Measurements from ENCODE around the gene VSX2. TPM values are rescaled to one million over a fixed set of nuclear protein-coding genes. Genes with fewer than 3 reads are reported as not detected.
A peak's percentile ranks its signal among the peaks of the same experiment; 100 is the strongest.

Gene VSX2
- total RNA-seq, 1 experiment from 2014 or later: not detected

DNA sequence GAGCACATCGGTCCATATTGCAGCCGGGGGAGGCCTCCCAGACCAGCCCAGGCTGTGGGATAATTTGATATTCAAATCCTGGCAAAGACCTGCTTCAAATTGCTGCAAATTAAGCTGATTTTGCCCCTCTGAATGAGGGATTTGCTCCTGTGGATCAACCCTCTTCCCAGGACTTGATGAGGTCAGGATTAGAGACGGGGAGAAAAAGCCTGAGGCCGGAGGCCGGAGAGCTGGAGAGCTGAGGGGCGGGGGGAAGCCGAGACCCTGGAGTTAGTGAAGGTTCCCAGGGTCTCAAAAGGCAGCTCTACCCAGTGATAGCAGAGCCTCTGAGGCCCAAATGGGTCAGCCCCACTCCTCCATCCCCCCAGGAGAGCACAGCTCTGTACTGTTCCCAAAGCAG lies 17.5 kb upstream of the VSX2 start:
- Mint-ChIP-seq H3K4me3 (no peak overlapping the region), H3K27me3 (ENCODE audit: low read depth) (peaks cover 39% of the 10 kb centered on the region), H3K27ac (peak overlapping the region in 1 of 3 experiments; percentile 70; a peak in 1 of 7 replicates), H3K36me3 (ENCODE audit: insufficient read depth in 1 of 3, low read depth in 3 of 3) (no peaks in the 10 kb centered on the region), H3K9me3 (no peaks in the 10 kb centered on the region), H3K4me1 (no peaks in the 10 kb centered on the region)
- no peak overlapping the region for H3K56ac ChIP-seq (ENCODE audit: insufficient read length, low read depth, low read length)
- no peak overlapping the region for H4K91ac ChIP-seq (ENCODE audit: insufficient read length, low read depth, low read length)
- no peak overlapping the region for H2BK15ac ChIP-seq (ENCODE audit: low read depth, low read length)
- H3K23me2 ChIP-seq (ENCODE audit: insufficient read length, low read depth, low read length, poor library complexity, severe bottlenecking): no peaks in the 10 kb centered on the region
- H3K9me3 ChIP-seq (ENCODE audit: control insufficient read depth, low read depth, low read length): no peaks in the 10 kb centered on the region
- H4K20me1 ChIP-seq (ENCODE audit: control insufficient read depth, insufficient read depth, insufficient read length): no peaks in the 10 kb centered on the region
- H2BK20ac ChIP-seq (ENCODE audit: low read depth, low read length, poor library complexity, severe bottlenecking): no peak overlapping the region
- H3K14ac ChIP-seq (ENCODE audit: insufficient read depth, low read length): no peak overlapping the region
- H3K27ac ChIP-seq (ENCODE audit: insufficient read length, low read depth, low read length): no peak overlapping the region
- WGBS (ENCODE audit: extremely low coverage, insufficient read length, low lambda C conversion rate): no CpG with 5 or more reads among the region's 7 CpGs
- H3K18ac ChIP-seq (ENCODE audit: insufficient read length, low read depth, low read length): no peak overlapping the region
- no peak overlapping the region for H3T11ph ChIP-seq (ENCODE audit: low read length)
- H3K23ac ChIP-seq (ENCODE audit: insufficient read length, low read depth, low read length): no peak overlapping the region
- H3K4me1 ChIP-seq (ENCODE audit: insufficient read depth, low read length): no peaks in the 10 kb centered on the region
- no peaks in the 10 kb centered on the region; the same call in 1 of the 2 replicates for H3K27me3 ChIP-seq (ENCODE audit: insufficient read depth, low read length)
- no peaks in the 10 kb centered on the region for H3K79me1 ChIP-seq (ENCODE audit: insufficient read depth, low read depth, low read length, poor library complexity, severe bottlenecking)
- H2BK120ac ChIP-seq (ENCODE audit: low read depth, low read length, poor library complexity, severe bottlenecking): no peak overlapping the region
- H3K4me2 ChIP-seq (ENCODE audit: insufficient read depth, insufficient read length, low read length): no peak overlapping the region
- no peak overlapping the region for H2AFZ ChIP-seq (ENCODE audit: low read length)
- no peak overlapping the region for H3K9ac ChIP-seq (ENCODE audit: extremely low read depth, insufficient read length, low read length)
- TF ChIP-seq, protein P1, sequence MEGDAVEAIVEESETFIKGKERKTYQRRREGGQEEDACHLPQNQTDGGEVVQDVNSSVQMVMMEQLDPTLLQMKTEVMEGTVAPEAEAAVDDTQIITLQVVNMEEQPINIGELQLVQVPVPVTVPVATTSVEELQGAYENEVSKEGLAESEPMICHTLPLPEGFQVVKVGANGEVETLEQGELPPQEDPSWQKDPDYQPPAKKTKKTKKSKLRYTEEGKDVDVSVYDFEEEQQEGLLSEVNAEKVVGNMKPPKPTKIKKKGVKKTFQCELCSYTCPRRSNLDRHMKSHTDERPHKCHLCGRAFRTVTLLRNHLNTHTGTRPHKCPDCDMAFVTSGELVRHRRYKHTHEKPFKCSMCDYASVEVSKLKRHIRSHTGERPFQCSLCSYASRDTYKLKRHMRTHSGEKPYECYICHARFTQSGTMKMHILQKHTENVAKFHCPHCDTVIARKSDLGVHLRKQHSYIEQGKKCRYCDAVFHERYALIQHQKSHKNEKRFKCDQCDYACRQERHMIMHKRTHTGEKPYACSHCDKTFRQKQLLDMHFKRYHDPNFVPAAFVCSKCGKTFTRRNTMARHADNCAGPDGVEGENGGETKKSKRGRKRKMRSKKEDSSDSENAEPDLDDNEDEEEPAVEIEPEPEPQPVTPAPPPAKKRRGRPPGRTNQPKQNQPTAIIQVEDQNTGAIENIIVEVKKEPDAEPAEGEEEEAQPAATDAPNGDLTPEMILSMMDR (conservative IDR thresholded peaks at IDR 0.05): no peak
- no peak for DNase-seq
- H3K79me2 ChIP-seq (ENCODE audit: insufficient read depth, low read length): no peaks in the 10 kb centered on the region
- H4K5ac ChIP-seq (ENCODE audit: insufficient read length, low read depth, low read length): no peak overlapping the region
- no peak overlapping the region for H2BK5ac ChIP-seq (ENCODE audit: insufficient read length, low read length)
- no peak overlapping the region for H2BK12ac ChIP-seq (ENCODE audit: insufficient read length, low read depth, low read length)
- no peak overlapping the region for H3K4ac ChIP-seq (ENCODE audit: low read depth, low read length)
- no peak overlapping the region for H2AK5ac ChIP-seq (ENCODE audit: insufficient read length, low read length)
- H4K8ac ChIP-seq (replicated peaks; ENCODE audit: insufficient read length, low read depth, low read length): no peak overlapping the region

All from H9 (cell line).